Measurements from ENCODE around the gene VSIG10L2.

GRCh38 chr11:125925247-125925740 is 20.6 kb upstream of the VSIG10L2 start:
- no peak for TF ChIP-seq CTCF (IDR thresholded peaks at IDR 0.05)
- no peak for TF ChIP-seq POLR2AphosphoS5 (IDR thresholded peaks at IDR 0.05)
- no peak for TF ChIP-seq EP300 (IDR thresholded peaks at IDR 0.05)
